Stimulated activated naive B cell treated with anti-CD40 and anti-IgM and Interleukin-4, amounts not matched to agents 10 μg/mL and 1 μg/mL and 100 μg/mL, for 72 hours (primary cell): ENCODE results near the gene PRAMEF11.
"Not testable (repeated sequence)": the region's sequence is repeated elsewhere in the genome, so short reads cannot be mapped to it uniquely, and the experiment has no call there.

Experiments
- ATAC-seq, 2 donors: fragments of 150-1000 bp; cut with Tn5 transposase; replicated peaks; 2 replicates each; pipeline ENCODE4 v1.10.0; 2021; ENCODE audit warnings: moderate library complexity in 1 of 2
- DNase-seq: peaks from one replicate; pipeline ENCODE4 v3.0.0; 2021
- H3K27ac Mint-ChIP-seq: one replicate; pipeline ENCODE4 v1.8.0; 2022; ENCODE audit warnings: mild to moderate bottlenecking, mixed read lengths
- H3K27me3 Mint-ChIP-seq, 2 donors: one replicate each; pipeline ENCODE4 v1.8.0; 2022; ENCODE audit warnings: mixed read lengths in 2 of 2
- H3K36me3 Mint-ChIP-seq, 2 donors: one replicate each; pipeline ENCODE4 v1.8.0; 2022; ENCODE audit warnings: mixed read lengths in 2 of 2, mild to moderate bottlenecking in 1 of 2
- H3K4me1 Mint-ChIP-seq, 2 donors: one replicate each; pipeline ENCODE4 v1.8.0; 2022; ENCODE audit warnings: mixed read lengths in 2 of 2, mild to moderate bottlenecking in 1 of 2
- H3K4me3 Mint-ChIP-seq, 2 donors: one replicate each; pipeline ENCODE4 v1.8.0; 2022; ENCODE audit warnings: mild to moderate bottlenecking in 2 of 2, mixed read lengths in 2 of 2, moderate library complexity in 1 of 2
- H3K9me3 Mint-ChIP-seq, 2 donors: one replicate each; pipeline ENCODE4 v1.8.0; 2022; ENCODE audit warnings: mixed read lengths in 2 of 2, mild to moderate bottlenecking in 1 of 2

Gene PRAMEF11

GRCh38 chr1:12784729-12785128, 46.5 kb downstream of the PRAMEF11 start:
- H3K4me1 Mint-ChIP-seq = not testable (repeated sequence)

GRCh38 chr1:12783783-12784182, 47.4 kb downstream of the PRAMEF11 start:
- not testable (repeated sequence) for H3K36me3 Mint-ChIP-seq, ATAC-seq, H3K27me3 Mint-ChIP-seq, H3K4me3 Mint-ChIP-seq, DNase-seq, H3K27ac Mint-ChIP-seq, H3K4me1 Mint-ChIP-seq
- H3K9me3 Mint-ChIP-seq = peaks cover 7 to 16% of the 10 kb centered on the region in 2 donors

More at GRCh38 chr1:12784729-12785128, 46.5 kb downstream of the PRAMEF11 start:
- not testable (repeated sequence) for ATAC-seq, H3K36me3 Mint-ChIP-seq, H3K27me3 Mint-ChIP-seq, H3K27ac Mint-ChIP-seq, H3K4me3 Mint-ChIP-seq, DNase-seq
- H3K9me3 Mint-ChIP-seq = peaks cover 7 to 16% of the 10 kb centered on the region in 2 donors

- ATAC-seq, H3K36me3 Mint-ChIP-seq, DNase-seq, H3K27ac Mint-ChIP-seq, H3K4me1 Mint-ChIP-seq, H3K4me3 Mint-ChIP-seq, H3K27me3 Mint-ChIP-seq: not testable (repeated sequence)
- H3K9me3 Mint-ChIP-seq = peaks cover 7 to 13% of the 10 kb centered on the region in 2 donors
These were observed 49.7 kb downstream of the PRAMEF11 start for GRCh38 chr1:12781488-12781887.

- H3K4me1 Mint-ChIP-seq = no peaks in the 10 kb centered on the region
- peaks cover 0 to 2% of the 10 kb centered on the region in 2 donors for H3K9me3 Mint-ChIP-seq
- ATAC-seq = no peak
- no peak for DNase-seq
- peaks cover 9 to 12% of the 10 kb centered on the region in 2 donors for H3K27me3 Mint-ChIP-seq
- no peak overlapping the region for H3K4me3 Mint-ChIP-seq
- no peak overlapping the region for H3K27ac Mint-ChIP-seq
- H3K36me3 Mint-ChIP-seq = no peaks in the 10 kb centered on the region
These were observed 52.3 kb downstream of the PRAMEF11 start for GRCh38 chr1:12778907-12779306.

GRCh38 chr1:12778061-12778460, 53.1 kb downstream of the PRAMEF11 start:
- H3K4me1 Mint-ChIP-seq = no peaks in the 10 kb centered on the region
- no peak overlapping the region for H3K4me3 Mint-ChIP-seq
- peaks cover 10 to 14% of the 10 kb centered on the region in 2 donors for H3K27me3 Mint-ChIP-seq
- no peaks in the 10 kb centered on the region for H3K9me3 Mint-ChIP-seq
- H3K36me3 Mint-ChIP-seq = no peaks in the 10 kb centered on the region
- DNase-seq (no peak), ATAC-seq (no peak)
- no peak overlapping the region for H3K27ac Mint-ChIP-seq

GRCh38 chr1:12776801-12777557, 54.2 kb downstream of the PRAMEF11 start:
- no peaks in the 10 kb centered on the region for H3K4me1 Mint-ChIP-seq
- peaks cover 13 to 20% of the 10 kb centered on the region in 2 donors for H3K27me3 Mint-ChIP-seq
- no peak for ATAC-seq
- no peak overlapping the region for H3K27ac Mint-ChIP-seq
- H3K9me3 Mint-ChIP-seq = no peaks in the 10 kb centered on the region
- no peak for DNase-seq
- H3K36me3 Mint-ChIP-seq = no peaks in the 10 kb centered on the region
- H3K4me3 Mint-ChIP-seq = no peak overlapping the region

- Mint-ChIP-seq H3K4me3 (no peak overlapping the region), H3K27me3 (peaks cover 24 to 34% of the 10 kb centered on the region in 2 donors), H3K27ac (no peak overlapping the region), H3K4me1 (no peaks in the 10 kb centered on the region), H3K36me3 (no peaks in the 10 kb centered on the region), H3K9me3 (no peaks in the 10 kb centered on the region)
- ATAC-seq = no peak
- DNase-seq = no peak
These were observed 55.8 kb downstream of the PRAMEF11 start for GRCh38 chr1:12775443-12775842.

- ATAC-seq (no peak), DNase-seq (no peak)
- H3K4me1 Mint-ChIP-seq = no peaks in the 10 kb centered on the region
- no peaks in the 10 kb centered on the region for H3K36me3 Mint-ChIP-seq
- H3K27ac Mint-ChIP-seq = no peak overlapping the region
- no peaks in the 10 kb centered on the region for H3K9me3 Mint-ChIP-seq
- H3K27me3 Mint-ChIP-seq = peaks cover 30 to 39% of the 10 kb centered on the region in 2 donors
- H3K4me3 Mint-ChIP-seq = no peak overlapping the region
These were observed 56.3 kb downstream of the PRAMEF11 start for GRCh38 chr1:12774801-12775345.
